Nephron (organoid): ENCODE measurements around the gene QSER1.
"Not testable (repeated sequence)": the region's sequence is repeated elsewhere in the genome, so short reads cannot be mapped to it uniquely, and the experiment has no call there.

Experiments used
- H3K27ac Mint-ChIP-seq, 3 experiments: 2 replicates each; pipeline ENCODE4 v1.8.0; 2020; ENCODE audit warnings: mixed read lengths in 3 of 3, mild to moderate bottlenecking in 2 of 3, moderate library complexity in 1 of 3
- H3K27me3 Mint-ChIP-seq: 2 replicates; pipeline ENCODE4 v1.8.0; 2021; ENCODE audit warnings: low read depth, mild to moderate bottlenecking, moderate library complexity, mixed read lengths
- H3K36me3 Mint-ChIP-seq: 2 replicates; pipeline ENCODE4 v1.8.0; 2020; ENCODE audit warnings: low read depth, mixed read lengths
- H3K4me1 Mint-ChIP-seq: 2 replicates; pipeline ENCODE4 v1.8.0; 2020; ENCODE audit warnings: mixed read lengths
- H3K4me3 Mint-ChIP-seq, 3 experiments: 2 replicates each; pipeline ENCODE4 v1.8.0; 2020; ENCODE audit warnings: mild to moderate bottlenecking in 3 of 3, mixed read lengths in 3 of 3, moderate library complexity in 2 of 3
- H3K9me3 Mint-ChIP-seq: 2 replicates; pipeline ENCODE4 v1.8.0; 2020; ENCODE audit warnings: mixed read lengths
- TF ChIP-seq, protein P1 (sequence below), 3 experiments: fragments of 200-600 bp; sonication (generic); IDR thresholded peaks; one replicate each; pipeline ENCODE4 v1.5.0; 2021; ENCODE audit warnings: antibody characterized with exemption in 3 of 3; ENCODE audit not compliant: unreplicated experiment in 3 of 3

The QSER1 gene

GRCh38 chr11:32886180-32886579 lies 6.4 kb upstream of the QSER1 start:
- Mint-ChIP-seq H3K9me3 (no peaks in the 10 kb centered on the region), H3K27me3 (peaks cover 12% of the 10 kb centered on the region), H3K4me3 (no peak overlapping the region), H3K36me3 (no peaks in the 10 kb centered on the region), H3K27ac (no peak overlapping the region), H3K4me1 (peaks cover 4% of the 10 kb centered on the region)
- TF ChIP-seq, protein P1, sequence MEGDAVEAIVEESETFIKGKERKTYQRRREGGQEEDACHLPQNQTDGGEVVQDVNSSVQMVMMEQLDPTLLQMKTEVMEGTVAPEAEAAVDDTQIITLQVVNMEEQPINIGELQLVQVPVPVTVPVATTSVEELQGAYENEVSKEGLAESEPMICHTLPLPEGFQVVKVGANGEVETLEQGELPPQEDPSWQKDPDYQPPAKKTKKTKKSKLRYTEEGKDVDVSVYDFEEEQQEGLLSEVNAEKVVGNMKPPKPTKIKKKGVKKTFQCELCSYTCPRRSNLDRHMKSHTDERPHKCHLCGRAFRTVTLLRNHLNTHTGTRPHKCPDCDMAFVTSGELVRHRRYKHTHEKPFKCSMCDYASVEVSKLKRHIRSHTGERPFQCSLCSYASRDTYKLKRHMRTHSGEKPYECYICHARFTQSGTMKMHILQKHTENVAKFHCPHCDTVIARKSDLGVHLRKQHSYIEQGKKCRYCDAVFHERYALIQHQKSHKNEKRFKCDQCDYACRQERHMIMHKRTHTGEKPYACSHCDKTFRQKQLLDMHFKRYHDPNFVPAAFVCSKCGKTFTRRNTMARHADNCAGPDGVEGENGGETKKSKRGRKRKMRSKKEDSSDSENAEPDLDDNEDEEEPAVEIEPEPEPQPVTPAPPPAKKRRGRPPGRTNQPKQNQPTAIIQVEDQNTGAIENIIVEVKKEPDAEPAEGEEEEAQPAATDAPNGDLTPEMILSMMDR (IDR thresholded peaks at IDR 0.05; ENCODE audit: unreplicated experiment in 3 of 3) = no peak

DNA sequence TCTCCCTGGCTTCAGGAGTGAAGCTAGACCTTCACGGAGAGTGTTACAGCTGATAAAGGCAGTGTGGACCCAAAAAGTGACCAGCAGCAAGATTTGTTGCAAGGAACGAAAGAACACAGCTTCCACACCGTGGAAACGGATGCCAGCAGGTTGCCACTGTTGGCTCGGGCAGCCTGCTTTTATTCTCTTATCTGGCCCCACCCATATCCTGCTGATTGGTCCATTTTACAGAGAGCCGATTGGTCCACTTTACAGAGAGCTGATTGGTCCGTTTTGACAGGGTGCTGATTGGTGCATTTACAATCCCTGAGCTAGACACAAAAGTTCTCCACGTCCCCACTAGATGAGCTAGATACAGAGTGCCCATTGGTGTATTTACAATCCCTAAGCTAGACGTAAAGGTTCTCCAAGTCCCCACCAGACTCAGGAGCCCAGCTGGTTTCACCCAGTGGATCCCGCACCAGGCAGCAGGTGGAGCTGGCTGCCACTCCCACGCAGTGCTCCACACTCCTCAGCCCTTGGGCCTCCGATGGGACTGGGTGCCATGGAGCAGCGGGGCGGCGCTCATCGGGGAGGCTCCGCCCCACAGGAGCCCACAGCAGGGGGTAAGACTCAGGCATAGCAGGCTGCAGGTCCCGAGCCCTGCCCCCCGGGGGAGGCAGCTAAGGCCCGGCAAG lies 4.8 kb upstream of the QSER1 start:
- H3K36me3 Mint-ChIP-seq, H3K27ac Mint-ChIP-seq, H3K9me3 Mint-ChIP-seq, H3K4me3 Mint-ChIP-seq, H3K27me3 Mint-ChIP-seq: not testable (repeated sequence)
- H3K4me1 Mint-ChIP-seq = peaks cover 14% of the 10 kb centered on the region

- not testable (repeated sequence) for H3K9me3 Mint-ChIP-seq, H3K27me3 Mint-ChIP-seq, H3K4me3 Mint-ChIP-seq, H3K27ac Mint-ChIP-seq, H3K36me3 Mint-ChIP-seq
- H3K4me1 Mint-ChIP-seq = peaks cover 14% of the 10 kb centered on the region
These were observed 4.3 kb upstream of the QSER1 start for GRCh38 chr11:32888384-32888710.

DNA sequence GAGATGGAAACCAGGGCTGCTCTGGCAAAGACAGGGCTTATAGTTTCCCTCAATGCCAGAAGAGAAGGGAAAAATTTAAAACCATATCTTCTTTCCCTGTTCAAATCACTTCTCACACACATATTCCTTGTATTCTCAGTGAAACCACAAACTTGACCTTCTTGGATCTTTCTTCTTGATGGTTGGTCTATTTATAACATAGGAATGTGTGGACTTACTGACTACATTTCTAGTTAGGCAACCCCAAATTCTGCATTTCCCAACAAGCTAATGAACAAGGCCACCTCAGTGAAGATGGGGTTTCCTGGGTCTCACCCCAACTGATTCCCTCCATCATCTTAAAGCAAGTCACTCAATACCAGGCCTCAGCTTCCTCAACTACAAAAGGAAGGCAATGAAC lies 3.8 kb upstream of the QSER1 start:
- H3K36me3 Mint-ChIP-seq = no peaks in the 10 kb centered on the region
- no peak overlapping the region for H3K4me3 Mint-ChIP-seq
- H3K27ac Mint-ChIP-seq = no peak overlapping the region
- H3K4me1 Mint-ChIP-seq = peaks cover 14% of the 10 kb centered on the region
- TF ChIP-seq, protein P1 (IDR thresholded peaks at IDR 0.05; ENCODE audit: unreplicated experiment in 3 of 3) = no peak
- no peaks in the 10 kb centered on the region for H3K9me3 Mint-ChIP-seq
- H3K27me3 Mint-ChIP-seq = peaks cover 4% of the 10 kb centered on the region

DNA sequence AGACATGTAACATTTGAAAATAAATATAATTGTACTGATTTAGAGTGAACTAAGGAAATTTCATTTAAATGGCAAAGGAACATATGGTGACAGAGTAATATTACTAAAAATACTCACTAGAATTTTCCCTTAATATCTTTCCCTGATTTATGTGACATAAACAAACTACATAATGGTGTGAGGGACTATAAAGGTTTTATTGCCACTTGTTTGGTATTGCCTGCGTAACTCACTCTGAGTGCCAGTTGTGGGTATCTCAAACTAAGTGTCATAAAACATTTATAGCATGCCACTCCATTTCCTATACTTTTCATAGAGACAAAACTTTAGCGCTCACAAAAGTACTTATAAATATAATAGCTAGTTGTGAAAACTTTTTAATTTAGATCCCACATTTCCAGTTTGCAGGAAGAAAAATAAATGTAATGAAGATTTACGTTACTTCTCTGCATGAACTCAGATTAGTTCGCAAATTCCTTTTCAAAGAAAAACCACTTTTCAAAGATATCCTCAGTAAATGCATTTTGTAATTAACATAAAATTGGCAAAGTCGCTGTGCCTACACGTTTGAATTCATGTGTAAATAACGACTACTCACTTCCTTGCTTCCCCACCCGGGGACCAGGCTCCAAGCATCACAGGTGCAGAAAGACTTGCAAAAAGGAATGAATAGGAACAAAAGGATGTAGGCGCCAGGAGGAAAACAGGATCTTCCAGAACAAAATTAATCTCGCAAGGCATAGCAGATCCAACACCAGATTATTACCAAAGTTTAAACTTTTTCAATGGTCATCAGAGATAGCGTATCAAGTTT lies 1.6 kb upstream of the QSER1 start:
- TF ChIP-seq, protein P1 (IDR thresholded peaks at IDR 0.05; ENCODE audit: unreplicated experiment in 3 of 3) = no peak
- Mint-ChIP-seq H3K4me1 (peaks cover 33% of the 10 kb centered on the region), H3K27ac (peak overlapping the region; percentile 99 to 100 (median 100)), H3K27me3 (peaks cover 4% of the 10 kb centered on the region), H3K4me3 (peak overlapping the region; percentile 93 to 99 (median 99)), H3K9me3 (no peaks in the 10 kb centered on the region), H3K36me3 (no peaks in the 10 kb centered on the region)

DNA sequence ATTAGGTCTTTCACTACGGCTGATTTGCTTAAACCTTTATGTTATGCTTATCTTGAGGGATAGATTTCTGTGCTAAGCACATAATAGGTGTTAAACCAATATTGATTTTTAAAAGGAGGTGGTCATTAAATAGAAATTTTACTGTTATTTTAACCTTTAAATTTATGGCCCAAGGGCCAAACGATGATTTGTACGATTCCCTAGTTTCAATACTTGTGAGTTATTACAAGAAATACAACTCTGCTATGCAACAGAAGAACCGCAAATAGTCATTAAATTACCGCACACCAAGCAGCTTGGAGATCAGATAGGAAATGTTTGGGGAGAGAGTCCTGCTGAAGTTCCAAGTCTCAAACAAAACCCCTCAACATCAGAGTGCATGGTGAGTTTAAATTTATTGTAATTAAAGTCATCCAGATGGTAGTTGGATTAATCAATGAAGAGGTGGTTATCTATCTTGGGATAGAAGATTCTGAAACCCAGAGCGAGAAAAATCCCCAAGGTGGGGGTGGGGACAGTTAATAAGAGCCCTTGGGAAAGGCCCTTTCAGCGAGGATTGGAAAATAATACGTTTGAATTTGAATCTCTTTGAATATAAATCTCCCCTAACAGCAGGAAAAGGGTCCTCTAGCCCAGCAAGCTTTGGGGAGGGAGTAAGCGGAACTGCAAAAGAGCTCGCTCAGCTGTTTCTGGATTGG lies 805 bp upstream of the QSER1 start:
- H3K4me1 Mint-ChIP-seq = peaks cover 34% of the 10 kb centered on the region
- peak overlapping the region; percentile 99 to 100 (median 100) for H3K27ac Mint-ChIP-seq
- TF ChIP-seq, protein P1 (IDR thresholded peaks at IDR 0.05; ENCODE audit: unreplicated experiment in 3 of 3) = no peak
- peaks cover 4% of the 10 kb centered on the region for H3K27me3 Mint-ChIP-seq
- H3K4me3 Mint-ChIP-seq = peak overlapping the region; percentile 93 to 99 (median 99)
- H3K36me3 Mint-ChIP-seq = no peaks in the 10 kb centered on the region
- no peaks in the 10 kb centered on the region for H3K9me3 Mint-ChIP-seq
